DMS53 (cell line): Measurements from ENCODE around the gene VIPR1.

Experiments used
- DNase-seq: peaks from one replicate; lab custom pipeline; 2025; lab: John Stamatoyannopoulos, UW

VIPR1 gene

DNA sequence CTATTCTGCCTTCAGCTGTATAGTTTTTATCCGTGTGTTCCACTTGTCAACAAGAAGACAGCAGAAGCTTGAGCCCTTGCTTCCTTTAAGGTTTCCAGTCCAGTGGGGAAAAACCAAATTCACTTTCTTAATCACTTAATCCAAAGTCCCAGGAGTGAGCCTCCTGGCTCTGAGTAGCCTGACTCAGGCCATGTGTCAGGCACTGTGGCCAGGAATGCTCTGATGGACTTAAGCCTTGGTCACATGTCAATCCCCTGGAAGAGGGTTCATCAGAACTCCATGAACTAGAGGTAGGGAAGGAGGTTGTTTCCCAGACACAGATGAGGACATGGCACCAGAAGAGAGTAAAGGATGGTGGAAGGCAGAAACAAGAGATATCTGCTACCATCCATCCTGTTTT lies 8.8 kb downstream of the VIPR1 start:
- no peak for DNase-seq

- no peak for DNase-seq
Observed at GRCh38 chr3:42511736-42512135, 9.3 kb downstream of the VIPR1 start.

- DNase-seq = no peak
Observed at GRCh38 chr3:42513121-42513520, 10.7 kb downstream of the VIPR1 start.

DNA sequence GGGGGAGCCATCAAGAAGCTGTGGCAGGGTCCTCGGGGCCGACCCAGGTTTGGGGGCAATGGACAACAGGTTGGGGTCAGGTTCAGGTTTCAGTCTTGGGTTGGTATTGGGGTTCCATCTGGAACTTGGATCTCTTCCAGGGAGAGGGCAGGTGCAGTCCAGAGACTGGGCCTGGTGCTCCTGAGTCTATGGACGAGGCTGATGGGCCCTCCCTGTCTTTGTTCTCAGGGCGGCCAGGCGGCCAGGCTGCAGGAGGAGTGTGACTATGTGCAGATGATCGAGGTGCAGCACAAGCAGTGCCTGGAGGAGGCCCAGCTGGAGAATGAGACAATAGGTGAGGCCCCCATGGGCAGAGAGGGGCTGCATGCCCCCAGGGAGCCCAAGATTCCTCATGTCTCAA lies 11.1 kb downstream of the VIPR1 start:
- no peak for DNase-seq

GRCh38 chr3:42514876-42515275 lies 12.4 kb downstream of the VIPR1 start:
- DNase-seq = no peak

GRCh38 chr3:42515391-42515916 lies 13.0 kb downstream of the VIPR1 start:
- DNase-seq = no peak

DNA sequence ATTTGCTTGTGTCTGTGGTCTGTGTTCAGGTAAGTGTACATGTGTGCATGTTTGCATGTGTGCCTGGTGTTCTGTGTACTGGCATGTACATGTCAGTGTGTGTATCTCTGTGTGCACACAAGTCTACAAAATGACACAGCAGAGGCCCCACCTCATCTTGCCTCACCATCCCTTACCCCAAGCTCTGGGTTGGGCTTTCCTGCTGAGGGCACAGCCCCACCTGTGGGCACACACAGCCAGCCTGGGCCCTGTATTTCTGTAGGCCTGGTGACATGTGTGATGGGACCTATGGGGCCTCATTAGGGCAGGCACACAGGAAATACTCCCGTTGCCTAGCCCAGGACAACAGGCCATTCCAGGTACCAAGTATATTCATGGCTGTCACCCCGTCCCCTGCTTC lies 13.5 kb downstream of the VIPR1 start:
- DNase-seq = no peak

DNA sequence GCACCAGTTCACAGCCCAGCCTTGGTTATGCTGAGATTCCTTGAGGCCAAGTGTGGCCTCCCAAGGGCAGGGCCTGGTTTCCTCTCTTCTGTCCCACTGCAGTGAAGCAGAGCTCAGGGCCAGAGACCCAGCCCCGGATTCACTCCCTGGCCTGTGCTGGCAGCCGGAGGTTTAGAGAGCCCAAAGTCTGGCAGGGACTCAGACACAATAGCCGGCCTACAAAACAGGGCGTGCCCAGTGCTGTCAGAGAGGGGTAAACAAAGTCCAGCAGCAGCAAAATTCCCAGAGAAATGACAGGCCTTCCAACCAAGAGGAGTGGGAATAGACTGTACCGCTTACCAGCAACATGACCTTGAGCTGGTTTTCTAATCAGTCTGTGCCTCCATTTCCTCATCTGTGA lies 14.0 kb downstream of the VIPR1 start:
- DNase-seq = no peak

GRCh38 chr3:42517117-42517516 lies 14.7 kb downstream of the VIPR1 start:
- no peak for DNase-seq

- DNase-seq = no peak
Observed at GRCh38 chr3:42518800-42519567, 16.5 kb downstream of the VIPR1 start.

DNA sequence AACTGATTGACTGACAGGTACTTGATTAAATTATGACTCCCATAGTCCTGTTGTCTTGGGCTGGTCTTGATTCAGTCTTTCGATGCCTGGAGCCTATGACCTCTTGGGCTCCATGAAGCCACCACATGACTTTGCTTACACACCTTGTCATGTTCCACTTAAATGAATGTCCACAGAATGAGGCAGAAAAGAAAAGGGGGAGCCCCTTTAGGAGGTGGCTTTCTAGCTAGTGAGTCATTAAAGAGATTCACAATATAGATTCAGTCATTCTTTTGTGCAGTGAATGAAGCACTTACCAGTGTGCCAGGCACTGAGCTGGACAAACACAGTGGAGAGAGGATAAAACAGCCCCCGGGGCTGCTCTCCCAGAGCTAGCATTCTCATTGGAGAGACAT lies 17.1 kb downstream of the VIPR1 start:
- no peak for DNase-seq

DNA sequence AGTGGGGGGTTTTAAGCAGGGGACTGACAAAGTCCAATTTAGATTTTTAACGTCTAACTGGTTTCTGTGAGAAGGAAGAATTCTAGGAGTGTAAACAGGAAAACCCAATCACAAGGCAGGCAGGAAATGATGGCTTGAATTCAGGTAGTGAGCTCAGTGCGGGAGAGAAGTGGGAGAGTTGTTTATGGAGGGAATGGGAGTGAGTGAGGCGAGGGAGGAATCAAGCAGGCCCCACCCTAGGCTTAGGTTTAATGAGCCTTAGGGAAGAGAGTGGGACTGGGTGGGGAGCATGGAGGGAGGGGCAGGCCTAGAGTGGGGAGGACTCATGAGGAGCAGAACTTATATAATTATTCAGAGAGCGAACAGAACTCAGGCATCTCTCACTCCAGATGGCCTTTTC lies 17.9 kb downstream of the VIPR1 start:
- DNase-seq = no peak

DNA sequence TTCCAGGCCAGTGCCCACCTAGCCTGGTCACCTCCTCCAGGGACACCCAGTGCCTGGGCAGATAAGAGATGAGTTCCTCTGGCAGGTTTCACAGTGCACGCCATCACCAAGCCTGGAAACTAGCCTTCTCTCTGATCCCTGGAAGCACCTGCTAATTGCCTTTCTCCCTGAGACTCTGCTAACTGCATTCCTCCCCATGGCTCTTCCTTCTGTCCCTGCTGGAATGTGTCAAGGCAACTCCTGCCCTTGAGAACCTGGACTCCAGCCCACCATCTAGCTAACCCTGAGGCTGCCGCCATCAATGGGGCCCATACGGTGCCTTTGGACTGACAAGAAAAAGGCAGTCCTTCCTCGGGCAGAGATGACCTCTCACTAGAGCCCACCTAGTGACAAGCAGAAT lies 18.5 kb downstream of the VIPR1 start:
- no peak for DNase-seq

- DNase-seq = no peak
Observed at GRCh38 chr3:42524751-42525150, 22.3 kb downstream of the VIPR1 start.

DNA sequence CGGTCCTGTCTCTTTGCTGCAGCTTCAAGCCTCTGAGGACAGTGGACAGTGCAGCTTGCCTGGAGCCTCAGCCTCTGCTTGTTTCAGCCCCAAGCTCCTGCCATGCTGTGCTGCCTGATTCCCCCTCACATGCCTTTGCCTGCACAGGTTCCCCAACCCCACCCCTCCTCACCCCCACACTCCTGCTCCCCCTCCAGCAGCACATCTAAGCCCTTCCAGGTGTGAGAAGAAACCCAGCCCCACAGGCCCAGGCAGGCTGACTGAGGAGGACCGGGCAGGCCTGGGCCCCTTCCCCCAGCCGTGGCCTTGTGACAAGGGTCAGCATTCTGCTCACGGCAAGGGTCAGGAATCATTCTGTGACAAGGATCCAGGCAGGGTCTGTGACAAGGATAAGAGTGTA lies 22.8 kb downstream of the VIPR1 start:
- DNase-seq = no peak

GRCh38 chr3:42525736-42526345 lies 23.4 kb downstream of the VIPR1 start:
- DNase-seq = no peak

DNA sequence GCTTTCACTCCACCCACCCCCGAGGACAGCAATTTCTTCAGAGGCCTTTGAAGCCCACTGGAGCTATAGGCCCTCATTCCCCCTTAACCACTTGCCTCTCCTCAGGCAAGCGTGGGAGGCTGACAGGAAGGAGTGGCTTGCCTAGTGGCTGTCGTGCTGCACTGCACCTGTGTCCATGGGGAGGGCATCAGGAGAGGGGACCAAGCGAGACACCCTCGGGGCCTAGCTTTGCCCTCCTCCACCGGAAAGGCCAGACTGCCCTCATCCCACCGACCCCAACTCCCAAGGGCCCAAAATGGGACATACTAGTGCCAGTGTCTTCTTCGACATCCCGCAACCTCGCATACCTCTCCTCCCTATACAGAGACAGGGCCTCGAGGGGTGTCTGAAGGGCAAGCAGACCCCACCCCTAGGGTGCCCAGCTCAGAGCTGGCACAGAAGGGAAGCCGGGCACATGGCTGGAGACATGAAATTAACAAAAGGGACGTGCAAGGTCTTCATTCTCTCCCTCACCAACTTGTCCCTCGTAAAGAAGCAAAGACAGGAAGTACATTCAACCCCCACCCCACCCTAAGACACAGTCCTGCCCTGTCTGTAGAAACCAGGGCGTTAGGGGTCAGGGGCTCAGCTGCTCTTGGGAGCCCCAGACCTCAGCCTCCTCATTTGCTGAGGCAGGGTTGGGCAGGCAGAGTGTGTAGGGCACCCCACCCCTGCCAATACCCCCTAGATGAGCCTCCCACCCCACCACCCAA lies 24.3 kb downstream of the VIPR1 start:
- no peak for DNase-seq

DNA sequence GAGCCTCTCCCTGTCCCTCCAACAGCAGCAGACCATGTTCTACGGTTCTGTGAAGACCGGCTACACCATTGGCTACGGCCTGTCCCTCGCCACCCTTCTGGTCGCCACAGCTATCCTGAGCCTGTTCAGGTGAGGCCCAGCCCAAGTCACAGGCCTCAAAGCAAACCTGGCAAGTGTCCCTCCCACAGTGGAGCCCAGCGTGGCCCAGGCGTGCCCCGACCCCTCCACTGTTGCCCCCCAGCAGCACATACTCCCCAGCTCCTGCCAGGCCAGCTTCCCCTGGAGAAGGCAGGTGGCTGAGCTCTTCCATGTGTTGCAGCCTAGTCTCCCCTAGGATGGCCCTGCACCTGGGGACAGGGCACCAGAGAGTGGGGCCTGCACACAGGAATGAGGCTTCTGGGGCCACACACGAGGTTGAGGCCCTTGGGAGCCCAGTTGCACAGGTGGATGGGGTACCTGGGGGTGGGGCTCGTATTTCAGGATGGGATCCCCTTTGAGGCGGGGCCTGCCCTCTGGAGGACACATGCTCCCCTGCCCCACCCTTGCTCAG lies 25.0 kb downstream of the VIPR1 start:
- no peak for DNase-seq

DNA sequence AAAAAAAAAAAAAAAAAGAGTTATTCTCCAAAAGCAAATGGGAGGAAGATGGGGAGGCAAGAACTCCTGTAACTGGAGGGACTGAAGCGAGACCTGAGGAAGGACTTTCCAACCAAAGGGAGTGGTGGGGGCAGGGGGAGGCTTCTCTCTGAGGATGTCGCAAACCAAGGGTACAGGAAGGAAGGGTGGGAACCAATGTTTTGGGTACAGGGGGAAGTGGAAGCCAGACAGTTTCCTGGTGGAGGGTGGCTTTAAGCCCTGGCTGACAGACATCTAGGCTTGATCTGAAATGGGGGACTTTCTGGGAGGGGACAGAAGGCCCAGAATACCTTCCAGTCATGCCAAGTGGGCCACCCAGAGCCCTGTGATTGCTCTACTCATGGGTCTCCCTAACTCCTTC lies 27.0 kb downstream of the VIPR1 start:
- no peak for DNase-seq

- no peak for DNase-seq
Observed at GRCh38 chr3:42530073-42530472, 27.6 kb downstream of the VIPR1 start.

GRCh38 chr3:42531470-42531869 lies 29.0 kb downstream of the VIPR1 start:
- DNase-seq = no peak

GRCh38 chr3:42532229-42532628 lies 29.8 kb downstream of the VIPR1 start:
- DNase-seq = no peak
